ENCODE measurements around the gene ALDH3A1. TPM values are rescaled to one million over a fixed set of nuclear protein-coding genes. Genes with fewer than 3 reads are reported as not detected.

ALDH3A1 gene
- total and polyA plus RNA-seq, 9 of the 15 experiments (the other 6 are each of a cell fraction or from before 2014, with no cell fraction given) = not detected

DNA sequence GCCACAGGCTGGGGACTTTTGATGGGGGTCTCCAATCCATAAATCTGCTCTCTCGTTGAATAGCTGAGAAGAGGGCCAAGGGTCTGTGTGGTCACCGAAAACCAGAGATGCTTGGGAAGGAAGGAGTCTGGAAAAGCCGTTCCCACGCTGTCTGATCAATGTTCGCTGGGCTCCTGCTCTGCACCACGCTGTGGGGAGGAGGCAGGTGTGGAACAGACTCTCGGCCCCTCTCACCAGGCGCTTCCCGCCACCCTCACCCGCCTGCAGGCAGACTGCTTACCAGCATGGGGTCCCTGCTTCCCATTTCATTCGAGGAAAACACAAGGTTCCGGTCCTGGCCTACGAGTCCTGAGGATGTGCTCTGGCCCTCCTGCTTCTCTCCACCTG is 702 bp upstream of the ALDH3A1 start:
- ATAC-seq = no peak
- POLR2A ChIA-PET = no interaction called here
- TF ChIP-seq ZNF445 (CRISPR knock-in tag; IDR thresholded peaks at IDR 0.05; ENCODE audit: low read depth) (no peak), ELF1 (tag; IDR thresholded peaks at IDR 0.05) (no peak), POLR2G (IDR thresholded peaks at IDR 0.05; ENCODE audit: low read depth, low read length) (no peak), CBX1 (IDR thresholded peaks at IDR 0.05; ENCODE audit: low read depth) (no peak), GTF2A2 (tag; IDR thresholded peaks at IDR 0.05) (no peak)
- TF ChIP-seq, protein P1, sequence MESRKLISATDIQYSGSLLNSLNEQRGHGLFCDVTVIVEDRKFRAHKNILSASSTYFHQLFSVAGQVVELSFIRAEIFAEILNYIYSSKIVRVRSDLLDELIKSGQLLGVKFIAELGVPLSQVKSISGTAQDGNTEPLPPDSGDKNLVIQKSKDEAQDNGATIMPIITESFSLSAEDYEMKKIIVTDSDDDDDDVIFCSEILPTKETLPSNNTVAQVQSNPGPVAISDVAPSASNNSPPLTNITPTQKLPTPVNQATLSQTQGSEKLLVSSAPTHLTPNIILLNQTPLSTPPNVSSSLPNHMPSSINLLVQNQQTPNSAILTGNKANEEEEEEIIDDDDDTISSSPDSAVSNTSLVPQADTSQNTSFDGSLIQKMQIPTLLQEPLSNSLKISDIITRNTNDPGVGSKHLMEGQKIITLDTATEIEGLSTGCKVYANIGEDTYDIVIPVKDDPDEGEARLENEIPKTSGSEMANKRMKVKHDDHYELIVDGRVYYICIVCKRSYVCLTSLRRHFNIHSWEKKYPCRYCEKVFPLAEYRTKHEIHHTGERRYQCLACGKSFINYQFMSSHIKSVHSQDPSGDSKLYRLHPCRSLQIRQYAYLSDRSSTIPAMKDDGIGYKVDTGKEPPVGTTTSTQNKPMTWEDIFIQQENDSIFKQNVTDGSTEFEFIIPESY (CRISPR knock-in tag; IDR thresholded peaks at IDR 0.05) = no peak
- TF ChIP-seq, protein P2, sequence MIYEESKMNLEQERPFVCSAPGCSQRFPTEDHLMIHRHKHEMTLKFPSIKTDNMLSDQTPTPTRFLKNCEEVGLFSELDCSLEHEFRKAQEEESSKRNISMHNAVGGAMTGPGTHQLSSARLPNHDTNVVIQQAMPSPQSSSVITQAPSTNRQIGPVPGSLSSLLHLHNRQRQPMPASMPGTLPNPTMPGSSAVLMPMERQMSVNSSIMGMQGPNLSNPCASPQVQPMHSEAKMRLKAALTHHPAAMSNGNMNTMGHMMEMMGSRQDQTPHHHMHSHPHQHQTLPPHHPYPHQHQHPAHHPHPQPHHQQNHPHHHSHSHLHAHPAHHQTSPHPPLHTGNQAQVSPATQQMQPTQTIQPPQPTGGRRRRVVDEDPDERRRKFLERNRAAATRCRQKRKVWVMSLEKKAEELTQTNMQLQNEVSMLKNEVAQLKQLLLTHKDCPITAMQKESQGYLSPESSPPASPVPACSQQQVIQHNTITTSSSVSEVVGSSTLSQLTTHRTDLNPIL (CRISPR knock-in tag; IDR thresholded peaks at IDR 0.05) = no peak
- TF ChIP-seq, protein P3, sequence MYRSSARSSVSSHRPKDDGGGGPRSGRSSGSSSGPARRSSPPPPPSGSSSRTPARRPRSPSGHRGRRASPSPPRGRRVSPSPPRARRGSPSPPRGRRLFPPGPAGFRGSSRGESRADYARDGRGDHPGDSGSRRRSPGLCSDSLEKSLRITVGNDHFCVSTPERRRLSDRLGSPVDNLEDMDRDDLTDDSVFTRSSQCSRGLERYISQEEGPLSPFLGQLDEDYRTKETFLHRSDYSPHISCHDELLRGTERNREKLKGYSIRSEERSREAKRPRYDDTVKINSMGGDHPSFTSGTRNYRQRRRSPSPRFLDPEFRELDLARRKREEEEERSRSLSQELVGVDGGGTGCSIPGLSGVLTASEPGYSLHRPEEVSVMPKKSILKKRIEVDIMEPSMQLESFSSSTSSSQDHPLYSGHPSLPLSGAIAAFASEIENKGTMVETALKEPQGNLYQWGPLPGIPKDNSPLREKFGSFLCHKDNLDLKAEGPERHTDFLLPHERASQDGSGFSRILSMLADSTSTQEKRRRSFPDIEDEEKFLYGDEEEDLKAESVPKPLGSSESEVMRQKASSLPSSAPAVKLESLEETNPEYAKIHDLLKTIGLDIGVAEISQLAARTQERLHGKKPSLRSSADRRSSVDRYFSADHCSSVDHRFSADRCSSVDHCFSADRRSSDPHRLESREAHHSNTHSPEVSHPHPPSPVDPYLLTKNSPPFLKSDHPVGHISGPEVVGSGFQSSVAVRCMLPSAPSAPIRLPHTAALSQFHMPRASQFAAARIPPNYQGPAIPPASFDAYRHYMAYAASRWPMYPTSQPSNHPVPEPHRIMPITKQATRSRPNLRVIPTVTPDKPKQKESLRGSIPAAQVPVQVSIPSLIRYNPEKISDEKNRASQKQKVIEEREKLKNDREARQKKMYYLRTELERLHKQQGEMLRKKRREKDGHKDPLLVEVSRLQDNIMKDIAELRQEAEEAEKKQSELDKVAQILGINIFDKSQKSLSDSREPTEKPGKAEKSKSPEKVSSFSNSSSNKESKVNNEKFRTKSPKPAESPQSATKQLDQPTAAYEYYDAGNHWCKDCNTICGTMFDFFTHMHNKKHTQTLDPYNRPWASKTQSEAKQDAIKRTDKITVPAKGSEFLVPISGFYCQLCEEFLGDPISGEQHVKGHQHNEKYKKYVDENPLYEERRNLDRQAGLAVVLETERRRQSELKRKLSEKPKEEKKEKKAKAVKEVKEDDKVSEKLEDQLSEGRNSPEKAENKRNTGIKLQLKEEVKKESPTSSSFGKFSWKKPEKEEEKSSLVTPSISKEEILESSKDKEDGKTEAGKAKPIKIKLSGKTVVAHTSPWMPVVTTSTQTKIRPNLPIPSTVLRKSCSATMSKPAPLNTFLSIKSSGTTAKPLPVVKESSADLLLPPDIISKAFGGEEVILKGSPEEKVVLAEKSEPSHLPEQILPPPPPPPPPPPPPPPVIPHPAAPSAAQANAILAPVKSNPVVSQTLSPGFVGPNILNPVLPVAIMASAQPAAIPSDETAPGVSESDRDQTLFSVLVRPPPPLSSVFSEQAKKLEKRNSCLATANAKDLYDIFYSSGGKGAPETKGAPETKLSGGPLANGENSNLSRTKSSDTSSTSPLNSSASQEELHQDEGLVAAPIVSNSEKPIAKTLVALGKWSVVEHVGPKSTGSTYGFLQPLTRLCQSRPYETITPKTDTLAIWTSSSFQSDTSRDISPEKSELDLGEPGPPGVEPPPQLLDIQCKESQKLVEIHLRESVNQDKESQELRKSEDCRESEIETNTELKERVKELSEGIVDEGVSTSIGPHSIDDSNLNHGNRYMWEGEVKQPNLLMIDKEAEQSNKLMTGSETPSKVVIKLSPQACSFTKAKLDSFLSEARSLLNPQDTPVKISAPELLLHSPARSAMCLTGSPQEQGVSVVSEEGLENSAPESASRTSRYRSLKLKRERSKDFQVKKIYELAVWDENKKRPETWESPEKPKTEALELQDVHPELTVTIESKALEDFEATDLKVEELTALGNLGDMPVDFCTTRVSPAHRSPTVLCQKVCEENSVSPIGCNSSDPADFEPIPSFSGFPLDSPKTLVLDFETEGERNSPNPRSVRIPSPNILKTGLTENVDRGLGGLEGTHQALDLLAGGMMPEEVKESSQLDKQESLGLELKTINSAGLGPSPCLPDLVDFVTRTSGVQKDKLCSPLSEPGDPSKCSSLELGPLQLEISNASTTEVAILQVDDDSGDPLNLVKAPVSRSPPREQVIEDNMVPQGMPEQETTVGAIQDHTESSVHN (IDR thresholded peaks at IDR 0.05; ENCODE audit: borderline replicate concordance in 1 of 2, low read depth in 1 of 2) = no peak
- TF ChIP-seq, protein P4, sequence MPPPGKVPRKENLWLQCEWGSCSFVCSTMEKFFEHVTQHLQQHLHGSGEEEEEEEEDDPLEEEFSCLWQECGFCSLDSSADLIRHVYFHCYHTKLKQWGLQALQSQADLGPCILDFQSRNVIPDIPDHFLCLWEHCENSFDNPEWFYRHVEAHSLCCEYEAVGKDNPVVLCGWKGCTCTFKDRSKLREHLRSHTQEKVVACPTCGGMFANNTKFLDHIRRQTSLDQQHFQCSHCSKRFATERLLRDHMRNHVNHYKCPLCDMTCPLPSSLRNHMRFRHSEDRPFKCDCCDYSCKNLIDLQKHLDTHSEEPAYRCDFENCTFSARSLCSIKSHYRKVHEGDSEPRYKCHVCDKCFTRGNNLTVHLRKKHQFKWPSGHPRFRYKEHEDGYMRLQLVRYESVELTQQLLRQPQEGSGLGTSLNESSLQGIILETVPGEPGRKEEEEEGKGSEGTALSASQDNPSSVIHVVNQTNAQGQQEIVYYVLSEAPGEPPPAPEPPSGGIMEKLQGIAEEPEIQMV (tag; conservative IDR thresholded peaks at IDR 0.05; ENCODE audit: low read depth) = no peak

More for the DNA sequence above, 702 bp upstream of the ALDH3A1 start:
- H3K9me1 ChIP-seq (ENCODE audit: control insufficient read depth, insufficient read depth, low read length) = no peaks in the 10 kb centered on the region
- H3K9me3 ChIP-seq (replicated peaks; ENCODE audit: control insufficient read depth, insufficient read depth, low read depth, low read length) = no peaks in the 10 kb centered on the region
- no TSS peak for BruUV-seq (replicated peaks)
- intact Hi-C loops (cut with micrococcal nuclease) = no loop called here
- in situ Hi-C loops (cut with MboI) = no loop called here
- no peak overlapping the region for H2AFZ ChIP-seq (ENCODE audit: low read depth, low read length)
- H3K27me3 ChIP-seq (ENCODE audit: control insufficient read depth in 2 of 2, insufficient read depth in 2 of 2, low read length in 2 of 2) = peaks cover 11 to 58% of the 10 kb centered on the region in 2 experiments; a peak in 4 of 5 replicates
- DNase-seq (ENCODE audit: extremely low read depth in 1 of 4, low spot score in 3 of 4) = no peak
- H4K20me1 ChIP-seq (replicated peaks; ENCODE audit: control insufficient read depth, insufficient read depth, low read length) = no peaks in the 10 kb centered on the region
- 2% methylated on average over 13 of the region's 13 CpGs for WGBS (ENCODE audit: insufficient coverage, low coverage, missing lambda C conversion rate)
- H3K4me3 ChIP-seq = no peak overlapping the region
- CTCF ChIA-PET (ENCODE audit: low intra/inter-chr PET ratio) = no interaction called here
- H3K27ac ChIP-seq (ENCODE audit: extremely low read depth, low read depth, low read length) = no peak overlapping the region
- no peak overlapping the region for H3K9ac ChIP-seq (ENCODE audit: insufficient read depth in 1 of 2, low read depth in 2 of 2, low read length in 2 of 2)
- H3K36me3 ChIP-seq (ENCODE audit: control insufficient read depth, insufficient read depth, low read length) = no peaks in the 10 kb centered on the region
- no peak overlapping the region for H3K4me2 ChIP-seq (ENCODE audit: insufficient read depth, low read length)
- no peak for FAIRE-seq
- peaks cover 0 to 5% of the 10 kb centered on the region in 2 experiments; a peak in 1 of 5 replicates for H3K4me1 ChIP-seq (replicated peaks in 1 of 2; ENCODE audit: control insufficient read depth in 2 of 2, insufficient read depth in 2 of 2, low read length in 2 of 2)
- no peaks in the 10 kb centered on the region for H3K79me2 ChIP-seq (ENCODE audit: control insufficient read depth, insufficient read depth, low read length)

Data from K562 (cell line).